NOMO-1 (cell line): Measurements from ENCODE around the gene IL22RA2.

ENCODE experiments used
- DNase-seq, 2 experiments: peaks; one replicate each; lab custom pipeline; 2025; ENCODE audit not compliant: unreplicated experiment in 2 of 2; lab: John Stamatoyannopoulos, UW

IL22RA2 gene

DNA sequence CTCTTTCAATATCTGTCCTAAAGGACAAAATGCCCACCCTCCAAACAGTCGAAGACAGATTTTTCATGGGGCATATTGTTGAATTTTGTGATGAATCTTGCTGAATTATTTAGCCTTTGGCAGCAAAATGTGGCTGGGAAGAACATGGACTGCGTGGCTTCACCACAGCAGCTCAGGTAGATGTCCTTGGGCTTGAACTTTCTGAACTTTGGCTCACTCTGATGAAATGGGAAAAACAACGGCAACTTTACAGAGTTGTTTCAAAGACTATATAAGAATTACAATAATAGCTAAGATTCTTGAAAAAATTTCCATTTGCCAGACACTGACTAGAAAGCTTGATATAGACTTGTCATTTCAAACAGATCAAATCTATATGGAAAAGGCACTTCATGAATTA lies 75.9 kb downstream of the IL22RA2 start:
- DNase-seq, result no peak

DNA sequence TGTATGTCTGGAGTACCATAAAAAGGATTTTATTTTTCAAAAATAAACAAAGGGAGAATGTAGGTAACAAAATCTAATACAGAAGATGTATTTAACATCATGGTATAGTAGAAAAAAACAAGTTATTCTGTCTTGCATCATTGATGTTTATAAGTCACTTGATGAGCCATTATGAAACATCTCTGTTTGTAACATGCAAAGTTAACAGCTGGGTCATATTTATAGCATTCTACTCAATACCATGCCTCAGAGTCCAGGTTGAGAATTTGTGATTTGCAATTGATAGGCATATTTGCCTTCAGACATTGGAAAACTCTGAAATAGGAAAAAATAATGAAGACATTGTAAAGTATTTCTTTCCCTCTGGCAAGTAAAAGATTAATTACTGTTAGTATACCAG lies 76.4 kb downstream of the IL22RA2 start:
- DNase-seq, result no peak

DNA sequence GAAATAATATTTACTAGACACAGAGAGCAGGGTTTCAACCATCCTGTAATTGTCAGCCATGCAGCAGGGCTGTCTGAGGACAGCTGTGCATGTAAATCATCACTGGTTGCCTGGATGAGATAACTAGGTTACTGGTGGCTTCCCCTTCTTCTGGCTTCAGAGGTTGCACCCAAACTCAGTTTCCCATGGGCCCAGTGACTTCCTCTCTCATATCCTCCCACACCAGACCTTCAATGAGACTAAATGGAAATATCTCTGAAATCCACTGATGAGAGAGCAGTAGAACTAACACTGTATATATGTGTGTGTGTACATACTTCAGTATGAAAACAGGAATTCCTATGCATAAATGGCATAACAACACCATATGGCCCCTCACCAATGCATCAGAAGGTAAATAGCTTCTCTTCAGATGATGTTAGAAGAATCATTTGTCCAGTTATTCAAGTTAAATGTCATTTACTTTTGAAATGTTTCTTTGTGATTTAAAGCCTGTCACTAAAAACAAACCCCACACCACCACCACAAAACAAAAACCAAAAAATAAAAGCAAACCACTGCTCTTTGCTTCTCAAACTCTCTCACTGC lies 77.7 kb downstream of the IL22RA2 start:
- DNase-seq, result peak in 1 of 2 experiments; percentile 38

DNA sequence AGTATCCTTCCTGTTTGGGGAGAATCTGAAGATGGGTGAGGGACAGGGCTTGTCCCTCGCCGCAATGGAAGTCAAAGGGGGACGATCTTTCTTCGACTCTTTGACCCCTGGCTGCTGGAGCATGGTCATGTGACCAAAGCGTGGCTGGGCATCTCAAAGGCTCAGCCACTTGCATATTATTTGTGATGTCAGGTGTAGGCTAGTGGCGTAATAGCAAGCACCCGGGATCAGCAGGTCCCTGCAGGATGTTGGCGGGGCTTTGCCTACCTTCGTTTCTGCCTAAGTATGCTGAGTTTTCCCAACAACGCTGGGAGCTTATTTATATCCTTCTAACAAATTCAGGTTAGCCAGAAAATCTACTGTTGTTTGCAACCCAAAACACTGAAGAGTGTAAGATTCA lies 78.4 kb downstream of the IL22RA2 start:
- DNase-seq, result no peak

DNA sequence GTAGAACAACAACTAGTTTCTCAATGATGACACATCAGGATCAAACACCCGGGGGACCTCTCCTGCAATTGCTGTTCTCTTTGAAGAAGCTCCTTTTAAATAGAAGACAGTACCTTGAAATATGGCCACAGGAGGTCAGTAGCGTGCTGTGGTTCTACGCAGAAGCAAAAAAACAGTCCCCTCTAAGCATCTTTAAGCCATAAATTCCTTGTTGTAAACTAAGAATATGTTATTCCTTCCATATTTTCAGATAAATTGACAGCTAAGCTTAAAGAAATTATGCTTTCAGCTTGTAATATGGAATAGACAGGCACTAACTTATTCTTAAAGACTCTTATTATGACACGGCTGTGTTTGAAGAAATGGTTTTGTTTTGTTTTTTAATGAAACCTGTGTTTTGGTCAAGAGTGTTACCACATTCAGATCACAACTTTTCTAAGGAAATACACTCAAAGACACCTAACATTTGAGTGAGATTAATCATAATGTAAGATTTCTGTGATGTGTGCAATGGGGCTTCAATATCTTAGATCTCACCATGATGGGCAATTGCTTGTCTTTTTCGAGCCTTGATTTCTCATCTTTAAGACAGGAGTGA lies 78.9 kb downstream of the IL22RA2 start:
- DNase-seq, result peak; percentile 63 to 84
